ENCODE measurements around the gene GFRA1. TPM values are rescaled to one million over a fixed set of nuclear protein-coding genes. Genes with fewer than 3 reads are reported as not detected.

GFRA1 gene
- total RNA-seq, 1 experiment from 2014 or later, result 0.30 TPM

DNA sequence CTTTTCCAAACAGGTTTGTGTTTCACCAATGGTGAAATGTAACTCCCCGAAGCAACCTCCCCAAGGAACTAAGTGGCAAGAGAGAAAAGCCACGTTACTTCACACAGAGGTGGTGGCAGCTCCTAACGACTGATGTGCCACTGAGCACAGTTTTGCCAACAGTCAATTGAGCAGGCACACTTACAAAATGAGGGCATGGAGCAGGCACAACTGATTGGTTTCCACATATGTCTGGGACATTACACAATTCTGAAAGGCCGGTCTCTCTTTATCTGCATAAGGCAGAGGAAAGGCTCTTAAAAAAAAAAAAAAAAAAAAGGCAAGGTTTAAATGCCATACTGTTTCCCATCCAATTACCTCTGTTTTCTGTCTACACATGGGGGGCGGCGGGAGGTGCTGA lies 86.7 kb downstream of the GFRA1 start:
- no TSS peak for BruUV-seq (replicated peaks)
- no peak overlapping the region for H3K27ac ChIP-seq (ENCODE audit: low read depth, low read length)
- no peaks in the 10 kb centered on the region for H3K4me1 ChIP-seq (ENCODE audit: control insufficient read depth in 1 of 2, insufficient read depth in 2 of 2, low read length in 2 of 2)
- H3K4me2 ChIP-seq (ENCODE audit: low read length), result no peak overlapping the region
- no peak for DNase-seq (ENCODE audit: low read depth, low spot score)
- no peak overlapping the region for H2AFZ ChIP-seq (ENCODE audit: low read depth, low read length, poor library complexity, severe bottlenecking)
- no peak for ATAC-seq
- intact Hi-C loops (cut with micrococcal nuclease), result no loop called here
- ChIA-PET CTCF (no interaction called here), POLR2A (no interaction called here), RAD21 (ENCODE audit: low non-redundant PET in 1 of 2, low total read pairs in 2 of 2, uncharacterized antibody in 2 of 2, unreplicated experiment in 2 of 2) (no interaction called here)
- no peaks in the 10 kb centered on the region for H3K36me3 ChIP-seq (ENCODE audit: control insufficient read depth in 1 of 2, insufficient read depth in 2 of 2, low read length in 2 of 2)
- H4K20me1 ChIP-seq (ENCODE audit: insufficient read depth), result no peaks in the 10 kb centered on the region
- TF ChIP-seq POLR2AphosphoS5 (IDR thresholded peaks at IDR 0.05; ENCODE audit: low read depth, low read length), result no peak
- TF ChIP-seq JUND (IDR thresholded peaks at IDR 0.05), result no peak
- no peak for TF ChIP-seq YY1 (IDR thresholded peaks at IDR 0.05; ENCODE audit: extremely low read depth, insufficient replicate concordance, low read depth, low read length)
- TF ChIP-seq, protein P1, sequence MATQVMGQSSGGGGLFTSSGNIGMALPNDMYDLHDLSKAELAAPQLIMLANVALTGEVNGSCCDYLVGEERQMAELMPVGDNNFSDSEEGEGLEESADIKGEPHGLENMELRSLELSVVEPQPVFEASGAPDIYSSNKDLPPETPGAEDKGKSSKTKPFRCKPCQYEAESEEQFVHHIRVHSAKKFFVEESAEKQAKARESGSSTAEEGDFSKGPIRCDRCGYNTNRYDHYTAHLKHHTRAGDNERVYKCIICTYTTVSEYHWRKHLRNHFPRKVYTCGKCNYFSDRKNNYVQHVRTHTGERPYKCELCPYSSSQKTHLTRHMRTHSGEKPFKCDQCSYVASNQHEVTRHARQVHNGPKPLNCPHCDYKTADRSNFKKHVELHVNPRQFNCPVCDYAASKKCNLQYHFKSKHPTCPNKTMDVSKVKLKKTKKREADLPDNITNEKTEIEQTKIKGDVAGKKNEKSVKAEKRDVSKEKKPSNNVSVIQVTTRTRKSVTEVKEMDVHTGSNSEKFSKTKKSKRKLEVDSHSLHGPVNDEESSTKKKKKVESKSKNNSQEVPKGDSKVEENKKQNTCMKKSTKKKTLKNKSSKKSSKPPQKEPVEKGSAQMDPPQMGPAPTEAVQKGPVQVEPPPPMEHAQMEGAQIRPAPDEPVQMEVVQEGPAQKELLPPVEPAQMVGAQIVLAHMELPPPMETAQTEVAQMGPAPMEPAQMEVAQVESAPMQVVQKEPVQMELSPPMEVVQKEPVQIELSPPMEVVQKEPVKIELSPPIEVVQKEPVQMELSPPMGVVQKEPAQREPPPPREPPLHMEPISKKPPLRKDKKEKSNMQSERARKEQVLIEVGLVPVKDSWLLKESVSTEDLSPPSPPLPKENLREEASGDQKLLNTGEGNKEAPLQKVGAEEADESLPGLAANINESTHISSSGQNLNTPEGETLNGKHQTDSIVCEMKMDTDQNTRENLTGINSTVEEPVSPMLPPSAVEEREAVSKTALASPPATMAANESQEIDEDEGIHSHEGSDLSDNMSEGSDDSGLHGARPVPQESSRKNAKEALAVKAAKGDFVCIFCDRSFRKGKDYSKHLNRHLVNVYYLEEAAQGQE (IDR thresholded peaks at IDR 0.05; ENCODE audit: low read depth), result no peak
- TF ChIP-seq, protein P2, sequence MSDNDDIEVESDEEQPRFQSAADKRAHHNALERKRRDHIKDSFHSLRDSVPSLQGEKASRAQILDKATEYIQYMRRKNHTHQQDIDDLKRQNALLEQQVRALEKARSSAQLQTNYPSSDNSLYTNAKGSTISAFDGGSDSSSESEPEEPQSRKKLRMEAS (IDR thresholded peaks at IDR 0.05), result no peak
- no peak for TF ChIP-seq ZFX (IDR thresholded peaks at IDR 0.05)
- no peak for TF ChIP-seq RAD21 (IDR thresholded peaks at IDR 0.05; ENCODE audit: low read depth)
- no peak; the same call in 1 of the 2 replicates for TF ChIP-seq EZH2 (IDR thresholded peaks at IDR 0.05)
- H3K9me2 ChIP-seq (ENCODE audit: insufficient read depth), result no peaks in the 10 kb centered on the region
- H3K9ac ChIP-seq (ENCODE audit: low read length), result no peak overlapping the region
- no peak overlapping the region for H3K4me3 ChIP-seq (replicated peaks in 1 of 2; ENCODE audit: low read depth in 1 of 2, low read length in 2 of 2)
- peaks cover 80% of the 10 kb centered on the region for H3K27me3 ChIP-seq (ENCODE audit: insufficient read depth, low read length)
- H3K9me3 ChIP-seq (ENCODE audit: control insufficient read depth in 1 of 2, insufficient read depth in 1 of 2, low read depth in 1 of 2, low read length in 2 of 2), result no peaks in the 10 kb centered on the region
- no peaks in the 10 kb centered on the region for H3K79me2 ChIP-seq (ENCODE audit: insufficient read depth, low read length)
